ENCODE results near the gene EVA1C.

Gene EVA1C

DNA sequence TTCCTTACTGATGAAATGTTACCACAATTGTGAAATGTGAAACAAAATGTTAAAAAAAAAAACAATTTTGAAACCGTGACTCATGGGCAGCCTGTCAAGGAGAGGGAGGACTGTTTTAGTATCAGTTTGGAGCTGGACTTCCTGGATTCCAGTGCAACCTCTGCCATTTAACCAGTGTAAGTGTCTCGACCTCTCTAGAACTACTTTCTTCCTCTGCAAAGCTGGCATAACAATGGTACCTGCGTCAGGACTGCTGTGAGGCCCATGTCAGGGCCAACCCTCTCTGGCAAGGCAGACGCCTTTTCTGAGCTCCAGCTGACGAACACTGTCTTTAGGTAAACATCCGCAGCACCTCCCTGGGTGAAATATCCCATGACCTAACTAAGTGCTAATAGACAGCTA, 40.6 kb upstream of the EVA1C start:
- peak overlapping the region in 7 of 11 experiments; percentile 15 to 55 (median 35); a peak in 9 of 22 replicates for H3K4me2 ChIP-seq
- H4K20me1 ChIP-seq = peaks cover 0 to 60% (median 9%) of the 10 kb centered on the region in 11 experiments; a peak in 9 of 22 replicates
- no peak for TF ChIP-seq Cebpa-rat (IDR thresholded peaks at IDR 0.05)
- H3K9me3 ChIP-seq (replicated peaks in 1 of 11) = no peaks in the 10 kb centered on the region
- peaks cover 12 to 33% (median 22%) of the 10 kb centered on the region in 10 experiments for H3K4me1 ChIP-seq
- H3K9ac ChIP-seq = no peak overlapping the region
- H3K4me3 ChIP-seq = no peak overlapping the region
- H3K27ac ChIP-seq = peak overlapping the region in 8 of 11 experiments; percentile 19 to 47 (median 31); a peak in 12 of 22 replicates
- H3K27me3 ChIP-seq = no peaks in the 10 kb centered on the region
- H3K36me3 ChIP-seq = peaks cover 79 to 100% (median 98%) of the 10 kb centered on the region in 11 experiments

DNA sequence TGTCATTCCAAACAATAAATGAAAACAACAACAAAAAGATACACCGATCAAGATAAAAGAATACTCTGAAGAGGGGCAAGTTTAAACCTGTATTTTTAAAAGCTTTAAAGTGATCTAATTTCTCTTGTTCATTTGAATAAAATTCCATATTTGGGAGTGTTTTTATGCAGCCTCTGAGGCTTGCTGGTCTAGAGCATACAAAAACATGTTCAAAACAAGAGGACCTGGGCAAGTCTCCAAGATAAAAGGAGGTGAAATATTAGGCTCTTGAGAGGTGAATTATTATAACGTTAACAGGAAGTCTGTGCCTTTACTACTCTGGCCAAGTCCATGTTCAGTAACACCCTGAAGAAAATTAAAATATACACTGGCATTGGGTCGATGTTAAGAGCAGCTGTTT, 39.8 kb upstream of the EVA1C start:
- Histone ChIP-seq H3K27ac (peak overlapping the region in 1 of 11 experiments; percentile 28; a peak in 2 of 22 replicates), H3K36me3 (peaks cover 79 to 100% (median 98%) of the 10 kb centered on the region in 11 experiments), H4K20me1 (peaks cover 0 to 63% (median 16%) of the 10 kb centered on the region in 11 experiments; a peak in 11 of 22 replicates), H3K4me2 (no peak overlapping the region), H3K9ac (no peak overlapping the region), H3K9me3 (replicated peaks in 1 of 11) (no peaks in the 10 kb centered on the region), H3K27me3 (no peaks in the 10 kb centered on the region), H3K4me3 (no peak overlapping the region), H3K4me1 (peaks cover 12 to 33% (median 22%) of the 10 kb centered on the region in 10 experiments)
- TF ChIP-seq Cebpa-rat (IDR thresholded peaks at IDR 0.05) = no peak

DNA sequence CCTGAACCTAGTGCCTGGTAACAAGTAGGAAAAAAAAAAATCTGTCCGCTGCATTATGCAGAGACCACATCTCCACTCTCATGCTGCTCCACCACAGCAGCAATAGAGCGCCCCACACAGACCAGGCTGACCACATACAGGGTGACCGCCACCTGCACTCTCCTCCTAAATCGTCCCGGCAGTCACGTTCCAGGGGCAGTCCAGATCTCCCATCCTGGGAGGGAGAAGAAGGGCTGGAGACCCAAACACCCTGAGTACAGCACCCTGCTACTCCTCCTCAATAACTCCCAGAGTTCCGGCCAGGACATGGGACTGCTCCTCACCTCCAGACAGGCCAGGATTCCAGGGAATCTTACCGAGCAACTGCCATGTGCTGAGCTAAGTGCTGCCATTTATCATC, 35.0 kb upstream of the EVA1C start:
- no peaks in the 10 kb centered on the region for H3K9me3 ChIP-seq (replicated peaks in 1 of 11)
- no peak overlapping the region for H3K4me3 ChIP-seq
- no peak overlapping the region for H3K4me2 ChIP-seq
- H3K27ac ChIP-seq = no peak overlapping the region
- H3K36me3 ChIP-seq = peaks cover 89 to 100% (median 99%) of the 10 kb centered on the region in 11 experiments
- H4K20me1 ChIP-seq = peaks cover 0 to 88% (median 46%) of the 10 kb centered on the region in 11 experiments; a peak in 14 of 22 replicates
- no peak for TF ChIP-seq Cebpa-rat (IDR thresholded peaks at IDR 0.05)
- no peak overlapping the region for H3K9ac ChIP-seq
- no peaks in the 10 kb centered on the region for H3K27me3 ChIP-seq
- H3K4me1 ChIP-seq = peaks cover 0 to 29% (median 16%) of the 10 kb centered on the region in 10 experiments; a peak in 16 of 20 replicates

DNA sequence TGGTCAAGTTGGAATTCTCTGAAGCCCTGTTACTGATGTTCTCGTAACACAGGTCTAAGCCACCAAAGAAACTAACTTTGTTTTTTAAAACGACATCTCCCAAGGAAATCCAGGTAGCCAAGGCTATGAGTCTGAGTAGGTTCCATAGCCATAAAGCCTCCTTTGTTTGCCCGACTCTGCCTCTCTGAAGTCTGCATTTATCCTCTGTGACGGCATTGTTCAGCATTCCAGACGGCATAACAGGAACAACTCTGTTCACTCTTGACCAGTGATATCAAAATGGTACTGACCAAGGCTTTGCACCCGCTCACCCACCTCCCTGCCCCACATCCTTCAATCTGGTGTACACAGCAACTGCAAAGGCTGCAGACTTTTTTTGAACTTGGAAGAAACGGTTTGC, 34.5 kb upstream of the EVA1C start:
- Histone ChIP-seq H4K20me1 (peaks cover 0 to 93% (median 51%) of the 10 kb centered on the region in 11 experiments; a peak in 15 of 22 replicates), H3K9ac (no peak overlapping the region), H3K36me3 (peaks cover 92 to 100% (median 99%) of the 10 kb centered on the region in 11 experiments), H3K4me1 (peaks cover 0 to 29% (median 15%) of the 10 kb centered on the region in 10 experiments; a peak in 15 of 20 replicates), H3K27ac (no peak overlapping the region), H3K27me3 (no peaks in the 10 kb centered on the region), H3K4me2 (no peak overlapping the region), H3K4me3 (no peak overlapping the region), H3K9me3 (replicated peaks in 1 of 11) (no peaks in the 10 kb centered on the region)
- no peak for TF ChIP-seq Cebpa-rat (IDR thresholded peaks at IDR 0.05)

DNA sequence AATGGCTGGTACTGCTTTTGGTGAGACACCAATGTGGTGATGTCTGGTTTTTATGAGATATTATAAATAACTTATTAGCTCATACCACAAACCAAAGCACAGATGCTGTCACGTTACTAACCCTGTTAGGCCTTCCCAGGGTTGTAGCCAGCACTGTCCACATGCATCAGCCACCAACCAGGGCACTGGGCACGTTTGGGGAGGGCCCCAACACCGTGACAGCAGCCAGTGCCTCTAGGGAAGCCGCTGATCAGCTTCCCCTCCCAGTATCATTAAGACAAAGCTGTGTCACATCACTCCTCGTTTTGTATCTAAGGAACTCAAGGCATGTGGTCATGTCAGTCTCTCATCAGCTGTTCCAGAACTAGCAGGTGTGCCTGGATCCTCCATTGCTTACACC, 33.5 kb upstream of the EVA1C start:
- Histone ChIP-seq H3K27ac (no peak overlapping the region), H3K4me2 (no peak overlapping the region), H4K20me1 (peaks cover 0 to 99% (median 61%) of the 10 kb centered on the region in 11 experiments; a peak in 16 of 22 replicates), H3K4me1 (peaks cover 0 to 28% (median 15%) of the 10 kb centered on the region in 10 experiments; a peak in 15 of 20 replicates), H3K36me3 (peaks cover 92 to 100% (median 99%) of the 10 kb centered on the region in 11 experiments), H3K4me3 (no peak overlapping the region), H3K27me3 (no peaks in the 10 kb centered on the region), H3K9me3 (replicated peaks in 1 of 11) (no peaks in the 10 kb centered on the region), H3K9ac (no peak overlapping the region)
- no peak for TF ChIP-seq Cebpa-rat (IDR thresholded peaks at IDR 0.05)

DNA sequence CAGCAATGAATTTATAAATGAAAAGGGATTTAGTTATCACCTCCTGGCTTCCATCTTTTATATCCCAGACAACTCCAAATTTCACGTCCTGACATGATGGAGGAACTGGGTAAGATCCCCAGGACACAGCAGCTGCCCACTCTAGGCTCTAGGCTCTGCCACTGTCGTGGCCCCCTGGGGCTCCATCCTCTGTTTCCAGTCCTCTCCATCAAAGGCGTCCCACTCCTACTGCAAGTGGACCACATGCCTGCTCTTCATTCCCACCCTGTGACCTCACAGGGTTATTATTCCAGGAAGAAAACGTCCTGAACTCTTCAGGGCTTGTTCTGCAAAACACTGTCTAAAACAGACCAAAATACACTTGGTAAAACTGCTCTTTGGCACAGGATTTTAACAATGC, 31.6 kb upstream of the EVA1C start:
- Histone ChIP-seq H3K27ac (no peak overlapping the region), H3K36me3 (peaks cover 89 to 100% (median 98%) of the 10 kb centered on the region in 11 experiments), H4K20me1 (peaks cover 0 to 100% (median 80%) of the 10 kb centered on the region in 11 experiments; a peak in 18 of 22 replicates), H3K4me1 (peaks cover 0 to 8% (median 0%) of the 10 kb centered on the region in 10 experiments; a peak in 3 of 20 replicates), H3K9me3 (replicated peaks in 1 of 11) (no peaks in the 10 kb centered on the region), H3K27me3 (no peaks in the 10 kb centered on the region), H3K4me2 (no peak overlapping the region), H3K4me3 (no peak overlapping the region), H3K9ac (no peak overlapping the region)
- TF ChIP-seq Cebpa-rat (IDR thresholded peaks at IDR 0.05) = no peak

DNA sequence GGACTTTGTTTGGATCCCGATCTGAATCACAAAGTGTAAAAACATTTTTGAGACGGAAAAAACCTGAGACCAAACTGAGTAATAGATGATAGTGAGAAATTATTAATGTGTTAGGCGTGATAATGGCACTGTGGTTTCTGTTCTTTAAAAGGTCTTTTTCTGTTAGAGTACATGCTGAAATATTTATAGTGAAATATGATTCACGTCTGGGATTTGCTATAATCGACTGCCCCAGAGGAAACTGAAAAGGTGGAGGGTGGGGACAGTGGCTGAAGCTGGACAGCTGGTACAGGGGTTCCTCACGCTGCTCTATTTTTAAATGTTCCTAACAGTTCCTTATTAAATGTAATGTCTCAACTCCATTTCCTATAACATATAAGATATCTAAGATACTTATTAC, 30.9 kb upstream of the EVA1C start:
- peaks cover 0 to 2% (median 0%) of the 10 kb centered on the region in 10 experiments; a peak in 2 of 20 replicates for H3K4me1 ChIP-seq
- no peak for TF ChIP-seq Cebpa-rat (IDR thresholded peaks at IDR 0.05)
- H3K9me3 ChIP-seq (replicated peaks in 1 of 11) = no peaks in the 10 kb centered on the region
- H3K27ac ChIP-seq = no peak overlapping the region
- peaks cover 0 to 100% (median 87%) of the 10 kb centered on the region in 11 experiments; a peak in 18 of 22 replicates for H4K20me1 ChIP-seq
- H3K4me3 ChIP-seq = no peak overlapping the region
- no peaks in the 10 kb centered on the region for H3K27me3 ChIP-seq
- H3K4me2 ChIP-seq = no peak overlapping the region
- H3K9ac ChIP-seq = no peak overlapping the region
- peaks cover 87 to 100% (median 98%) of the 10 kb centered on the region in 11 experiments for H3K36me3 ChIP-seq

DNA sequence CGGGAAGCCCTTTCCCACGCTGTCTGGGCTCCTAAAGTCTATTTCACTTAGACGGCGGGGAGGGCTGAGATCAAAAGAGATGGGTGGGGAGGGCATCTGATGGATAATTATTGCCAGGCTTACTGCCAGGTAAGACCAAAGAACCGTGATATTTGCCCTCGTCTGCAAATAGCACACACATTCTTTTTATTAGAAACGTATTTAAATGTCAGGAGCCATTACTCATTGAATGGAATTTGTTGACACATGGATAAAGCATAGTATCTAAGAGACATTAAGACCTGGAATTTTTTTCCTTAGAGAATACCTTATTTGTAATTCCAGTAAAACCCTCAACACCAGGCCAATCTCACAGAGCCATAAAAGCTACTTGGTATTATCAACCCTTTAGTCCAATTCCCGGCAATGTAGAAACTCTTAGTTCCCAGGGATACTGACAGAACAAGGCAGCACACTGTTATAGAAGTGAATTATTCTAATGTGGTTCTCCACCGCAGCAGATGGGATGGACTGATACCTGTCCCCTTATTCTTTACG, 30.3 kb upstream of the EVA1C start:
- H3K9me3 ChIP-seq (replicated peaks in 1 of 11) = no peaks in the 10 kb centered on the region
- no peak overlapping the region for H3K27ac ChIP-seq
- H3K27me3 ChIP-seq = no peaks in the 10 kb centered on the region
- no peak for TF ChIP-seq Cebpa-rat (IDR thresholded peaks at IDR 0.05)
- H3K36me3 ChIP-seq = peaks cover 87 to 100% (median 97%) of the 10 kb centered on the region in 11 experiments
- peaks cover 0 to 100% (median 90%) of the 10 kb centered on the region in 11 experiments; a peak in 18 of 22 replicates for H4K20me1 ChIP-seq
- no peak overlapping the region for H3K4me2 ChIP-seq
- no peaks in the 10 kb centered on the region; a peak in 2 of 20 replicates for H3K4me1 ChIP-seq
- no peak overlapping the region for H3K4me3 ChIP-seq
- no peak overlapping the region; a peak in 1 of 22 replicates for H3K9ac ChIP-seq

DNA sequence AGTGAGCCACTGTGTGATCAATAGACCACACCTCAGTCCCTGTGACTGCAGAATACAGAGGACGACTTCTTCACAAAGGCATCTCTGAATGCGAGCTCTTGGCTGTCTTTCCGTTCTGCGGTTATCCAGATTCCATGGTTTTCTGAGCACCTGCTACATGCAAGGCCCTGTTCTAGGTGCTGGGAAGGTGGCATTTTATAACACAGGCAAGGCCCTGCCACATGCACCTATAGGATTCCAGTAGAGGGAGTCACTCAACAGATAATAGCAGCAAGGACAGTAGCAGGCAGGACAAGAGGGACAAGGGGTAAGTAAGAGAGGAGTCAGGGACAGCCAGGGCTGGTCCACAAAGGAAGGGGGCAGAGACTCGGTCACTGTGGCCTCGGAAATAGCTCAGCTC, 28.7 kb upstream of the EVA1C start:
- Histone ChIP-seq H4K20me1 (peaks cover 0 to 100% (median 93%) of the 10 kb centered on the region in 11 experiments; a peak in 19 of 22 replicates), H3K4me2 (no peak overlapping the region), H3K27me3 (no peaks in the 10 kb centered on the region), H3K4me1 (no peaks in the 10 kb centered on the region; a peak in 2 of 20 replicates), H3K9ac (no peak overlapping the region), H3K36me3 (peaks cover 71 to 100% (median 94%) of the 10 kb centered on the region in 11 experiments), H3K4me3 (no peak overlapping the region), H3K9me3 (replicated peaks in 1 of 11) (no peaks in the 10 kb centered on the region), H3K27ac (no peak overlapping the region)
- no peak for TF ChIP-seq Cebpa-rat (IDR thresholded peaks at IDR 0.05)

Data from BLaER1 treated with 17β-estradiol and CSF1 and Interleukin-3, amounts not matched to agents 10 nM and 100 nM (cell line).